GM12878 (cell line): Measurements from ENCODE around the gene PLA2G4C. TPM values are rescaled to one million over a fixed set of nuclear protein-coding genes. Genes with fewer than 3 reads are reported as not detected.

Experiments used
- ATAC-seq: fragments of 200-7000 bp; cut with Tn5 transposase; 3 replicates; pipeline ENCODE4 v1.9.1; 2020; ENCODE audit warnings: mild to moderate bottlenecking, moderate library complexity
- BruUV-seq: library from RNA; stranded (reverse); fragments of 400-500 nt; replicated peaks from 2 replicates; lab custom pipeline; 2021; lab: Mats Ljungman, UMichigan
- CTCF ChIA-PET: fragments of 300-600 bp; sonication (Branson Sonifier 250); formaldehyde crosslinking; extraction: SDS; loops from one replicate; lab custom pipeline; 2021; ENCODE audit warnings: inconsistent platforms; lab: Yijun Ruan, JAX
- POLR2A ChIA-PET: fragments of 350-600 bp; formaldehyde crosslinking; extraction: SDS; loops from one replicate; lab custom pipeline; 2021; ENCODE audit warnings: inconsistent platforms; lab: Charles Lee
- RAD21 ChIA-PET: fragments of 300-600 bp; sonication (Branson Sonifier 250); formaldehyde crosslinking; loops from one replicate; lab custom pipeline; 2023; ENCODE audit warnings: antibody characterized with exemption; ENCODE audit not compliant: unreplicated experiment; lab: Charles Lee
- SMC1A ChIA-PET: fragments of 300-600 bp; sonication (Branson Sonifier 250); formaldehyde crosslinking; loops from one replicate; lab custom pipeline; 2023; ENCODE audit not compliant: unreplicated experiment, uncharacterized antibody; lab: Charles Lee
- DNase-seq: peaks from one replicate; pipeline ENCODE4 v3.0.0-alpha.2; 2011; ENCODE audit warnings: low read depth, low spot score
- FAIRE-seq: peaks from 3 replicates; lab custom pipeline; 2011; peaks lifted over from hg19 to GRCh38; lab: Jason Lieb, UNC
- H2AFZ ChIP-seq: 2 replicates; pipeline ENCODE4 v1.6.0; 2011; ENCODE audit warnings: low read depth, low read length, control low read depth; ENCODE audit not compliant: control insufficient read depth
- H3K27ac ChIP-seq: 2 replicates; pipeline ENCODE4 v1.5.1; 2011; ENCODE audit warnings: control low read depth; ENCODE audit not compliant: control insufficient read depth, insufficient read depth
- H3K27me3 ChIP-seq, 2 experiments: replicated peaks in 1 of 2; 2 replicates each; pipeline versions ENCODE4 v1.6.0 to v1.6.1; 2011; ENCODE audit warnings: low read length in 1 of 2; ENCODE audit not compliant: control insufficient read depth in 2 of 2, insufficient read depth in 2 of 2
- H3K36me3 ChIP-seq, 2 experiments: 2 replicates each; pipeline ENCODE4 v1.5.1; 2011; ENCODE audit warnings: low read length in 1 of 2; ENCODE audit not compliant: control insufficient read depth in 2 of 2, insufficient read depth in 2 of 2
- H3K4me1 ChIP-seq: 2 replicates; pipeline ENCODE4 v1.6.1; 2011; ENCODE audit warnings: mild to moderate bottlenecking, low read length, moderate library complexity, mixed read lengths; ENCODE audit not compliant: control insufficient read depth, insufficient read depth
- H3K4me2 ChIP-seq: 2 replicates; pipeline ENCODE4 v1.6.0; 2011; ENCODE audit warnings: control low read depth; ENCODE audit not compliant: control insufficient read depth, insufficient read depth
- H3K4me3 ChIP-seq: fragments of 200-600 bp; sonication (generic); 2 replicates; pipeline ENCODE4 v1.5.1; 2016
- H3K79me2 ChIP-seq: 2 replicates; pipeline ENCODE4 v1.6.0; 2011; ENCODE audit warnings: low read length; ENCODE audit not compliant: control insufficient read depth, insufficient read depth
- H3K9ac ChIP-seq: 2 replicates; pipeline ENCODE4 v1.8.0; 2011; ENCODE audit warnings: low read length, control low read depth, mixed read lengths; ENCODE audit not compliant: control insufficient read depth, insufficient read depth
- H3K9me3 ChIP-seq: replicated peaks from 3 replicates; pipeline ENCODE4 v1.5.1; 2011; ENCODE audit warnings: mild to moderate bottlenecking, low read length; ENCODE audit not compliant: control insufficient read depth, insufficient read depth
- H4K20me1 ChIP-seq: 2 replicates; pipeline ENCODE4 v1.6.0; 2011; ENCODE audit not compliant: control insufficient read depth, insufficient read depth
- ASH2L ChIP-seq: fragments of 300-600, 200-600 bp; sonication (generic); IDR thresholded peaks from 2 replicates; pipeline ENCODE4 v1.6.1; 2017; ENCODE audit warnings: low read depth, mild to moderate bottlenecking, borderline replicate concordance
- FOS ChIP-seq: IDR thresholded peaks from 3 replicates; pipeline ENCODE4 v1.6.1; 2011; ENCODE audit warnings: borderline replicate concordance; ENCODE audit not compliant: insufficient read length; ENCODE audit errors: extremely low read depth
- JUNB ChIP-seq: IDR thresholded peaks from 2 replicates; pipeline ENCODE4 v1.6.1; 2016; ENCODE audit warnings: antibody characterized with exemption, mild to moderate bottlenecking
- KAT2A ChIP-seq: conservative IDR thresholded peaks from 2 replicates; pipeline ENCODE4 v1.6.1; 2011; ENCODE audit warnings: low read depth, low read length; ENCODE audit not compliant: control insufficient read depth
- KLF5 ChIP-seq: fragments of 450-650 bp; IDR thresholded peaks from 2 replicates; pipeline ENCODE4 v1.6.1; 2014; ENCODE audit warnings: mild to moderate bottlenecking; ENCODE audit not compliant: partially characterized antibody
- YBX1 ChIP-seq: fragments of 450-650 bp; IDR thresholded peaks from 2 replicates; pipeline ENCODE4 v1.6.1; 2016; ENCODE audit warnings: antibody characterized with exemption
- ZSCAN29 ChIP-seq: fragments of 450-650 bp; IDR thresholded peaks from 2 replicates; pipeline ENCODE4 v1.6.1; 2017; ENCODE audit warnings: mild to moderate bottlenecking, moderate library complexity
- WGBS: methylation state at CpG from one replicate; pipeline ENCODE4 v1.1.6; 2016; ENCODE audit warnings: low lambda C conversion rate; ENCODE audit not compliant: insufficient replicate concordance, insufficient coverage; ENCODE audit errors: missing lambda C conversion rate; 5-methylcytosine and 5-hydroxymethylcytosine counted together
- in situ Hi-C: fragments of 300-500 bp; cut with MboI; formaldehyde crosslinking; loops from 9 replicates; pipeline ENCODE4 v1.14.3; 2018; ENCODE audit warnings: mixed read lengths
- intact Hi-C: fragments of 100-400 bp; cut with micrococcal nuclease; formaldehyde crosslinking; loops from one replicate; pipeline ENCODE4 v1.14.2; 2022; ENCODE audit not compliant: unreplicated experiment
- polyA plus RNA-seq, 11 experiments: library from polyadenylated mRNA; depleted of rRNA in 4 of 11; unstranded in 6 of 11; stranded (reverse) in 5 of 11; fragments of >200 nt; fragmentation: Nextera tagmentation in 4 of 11; fragmentation: Illumina TruSeq in 1 of 11; extraction: Ambion mirVana in 4 of 11; extraction: Trizol in 1 of 11; gene quantifications; 1 replicate in 1 of 11; 2 replicates in 10 of 11; pipeline versions ENCODE4 v1.2.1 to v1.2.3, GENCODE V29; 2011 to 2016; ENCODE audit warnings: inconsistent platforms in 2 of 11, missing spikeins in 2 of 11, low read depth in 1 of 11
- total RNA-seq, 4 experiments: library from RNA; depleted of rRNA in 3 of 4; stranded (reverse); fragments of >200 nt in 3 of 4; fragmentation: Illumina TruSeq in 1 of 4; extraction: Trizol in 1 of 4; gene quantifications; 2 replicates each; pipeline versions ENCODE4 v1.2.1 to v1.2.3, GENCODE V29; 2013 to 2021
- TF ChIP-seq, protein P1 (sequence below): fragments of 450-650 bp; IDR thresholded peaks from 2 replicates; pipeline ENCODE4 v1.6.1; 2017; ENCODE audit warnings: borderline replicate concordance
- TF ChIP-seq, protein P2 (sequence below): fragments of 450-650 bp; IDR thresholded peaks from 2 replicates; pipeline ENCODE4 v1.6.1; 2016; ENCODE audit warnings: mild to moderate bottlenecking, moderate library complexity, borderline replicate concordance
- TF ChIP-seq, protein P3 (sequence below): IDR thresholded peaks from 2 replicates; pipeline ENCODE4 v1.6.1; 2012; ENCODE audit warnings: low read depth, low read length, improper control_type of control experiment

Gene PLA2G4C
- total and polyA plus RNA-seq, 10 of the 15 experiments (the other 5 are each of a cell fraction or from before 2014, with no cell fraction given), result 0.53 to 3.6 (median 1.1) TPM

DNA sequence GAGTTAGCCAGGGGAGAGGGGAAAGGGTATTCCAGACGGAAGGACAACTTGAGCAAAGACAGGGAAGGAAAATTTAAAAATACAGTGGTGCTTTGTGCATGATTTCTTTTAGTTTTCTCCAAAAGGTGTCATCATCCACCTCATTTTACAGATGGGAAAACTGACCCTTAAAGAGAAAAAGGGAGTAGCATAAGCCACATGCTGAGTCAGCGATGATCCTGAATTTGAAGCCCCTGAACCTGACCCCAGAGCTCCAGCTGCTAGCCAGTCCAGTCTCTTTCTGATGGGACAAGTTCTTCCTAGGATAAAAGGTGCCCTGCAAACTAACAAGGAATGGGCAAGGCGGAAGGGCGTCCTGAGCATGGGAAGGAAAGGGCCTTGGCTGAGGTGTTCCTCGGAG lies 77.0 kb downstream of the PLA2G4C start:
- no peak overlapping the region for H3K4me3 ChIP-seq
- H3K9me3 ChIP-seq, result peaks cover 1% of the 10 kb centered on the region; the same call in 2 of the 3 replicates
- H3K27me3 ChIP-seq, result no peaks in the 10 kb centered on the region
- BruUV-seq, result no TSS peak
- 23% methylated on average over 5 of the region's 5 CpGs for WGBS
- TF ChIP-seq JUNB, result no peak
- TF ChIP-seq ASH2L, result no peak
- no peak for TF ChIP-seq KLF5
- TF ChIP-seq, protein P1, sequence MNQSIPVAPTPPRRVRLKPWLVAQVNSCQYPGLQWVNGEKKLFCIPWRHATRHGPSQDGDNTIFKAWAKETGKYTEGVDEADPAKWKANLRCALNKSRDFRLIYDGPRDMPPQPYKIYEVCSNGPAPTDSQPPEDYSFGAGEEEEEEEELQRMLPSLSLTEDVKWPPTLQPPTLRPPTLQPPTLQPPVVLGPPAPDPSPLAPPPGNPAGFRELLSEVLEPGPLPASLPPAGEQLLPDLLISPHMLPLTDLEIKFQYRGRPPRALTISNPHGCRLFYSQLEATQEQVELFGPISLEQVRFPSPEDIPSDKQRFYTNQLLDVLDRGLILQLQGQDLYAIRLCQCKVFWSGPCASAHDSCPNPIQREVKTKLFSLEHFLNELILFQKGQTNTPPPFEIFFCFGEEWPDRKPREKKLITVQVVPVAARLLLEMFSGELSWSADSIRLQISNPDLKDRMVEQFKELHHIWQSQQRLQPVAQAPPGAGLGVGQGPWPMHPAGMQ, result no peak
- no peak for TF ChIP-seq KAT2A
- TF ChIP-seq ZSCAN29, result no peak
- TF ChIP-seq YBX1, result no peak
- TF ChIP-seq, protein P2, sequence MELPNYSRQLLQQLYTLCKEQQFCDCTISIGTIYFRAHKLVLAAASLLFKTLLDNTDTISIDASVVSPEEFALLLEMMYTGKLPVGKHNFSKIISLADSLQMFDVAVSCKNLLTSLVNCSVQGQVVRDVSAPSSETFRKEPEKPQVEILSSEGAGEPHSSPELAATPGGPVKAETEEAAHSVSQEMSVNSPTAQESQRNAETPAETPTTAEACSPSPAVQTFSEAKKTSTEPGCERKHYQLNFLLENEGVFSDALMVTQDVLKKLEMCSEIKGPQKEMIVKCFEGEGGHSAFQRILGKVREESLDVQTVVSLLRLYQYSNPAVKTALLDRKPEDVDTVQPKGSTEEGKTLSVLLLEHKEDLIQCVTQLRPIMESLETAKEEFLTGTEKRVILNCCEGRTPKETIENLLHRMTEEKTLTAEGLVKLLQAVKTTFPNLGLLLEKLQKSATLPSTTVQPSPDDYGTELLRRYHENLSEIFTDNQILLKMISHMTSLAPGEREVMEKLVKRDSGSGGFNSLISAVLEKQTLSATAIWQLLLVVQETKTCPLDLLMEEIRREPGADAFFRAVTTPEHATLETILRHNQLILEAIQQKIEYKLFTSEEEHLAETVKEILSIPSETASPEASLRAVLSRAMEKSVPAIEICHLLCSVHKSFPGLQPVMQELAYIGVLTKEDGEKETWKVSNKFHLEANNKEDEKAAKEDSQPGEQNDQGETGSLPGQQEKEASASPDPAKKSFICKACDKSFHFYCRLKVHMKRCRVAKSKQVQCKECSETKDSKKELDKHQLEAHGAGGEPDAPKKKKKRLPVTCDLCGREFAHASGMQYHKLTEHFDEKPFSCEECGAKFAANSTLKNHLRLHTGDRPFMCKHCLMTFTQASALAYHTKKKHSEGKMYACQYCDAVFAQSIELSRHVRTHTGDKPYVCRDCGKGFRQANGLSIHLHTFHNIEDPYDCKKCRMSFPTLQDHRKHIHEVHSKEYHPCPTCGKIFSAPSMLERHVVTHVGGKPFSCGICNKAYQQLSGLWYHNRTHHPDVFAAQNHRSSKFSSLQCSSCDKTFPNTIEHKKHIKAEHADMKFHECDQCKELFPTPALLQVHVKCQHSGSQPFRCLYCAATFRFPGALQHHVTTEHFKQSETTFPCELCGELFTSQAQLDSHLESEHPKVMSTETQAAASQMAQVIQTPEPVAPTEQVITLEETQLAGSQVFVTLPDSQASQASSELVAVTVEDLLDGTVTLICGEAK, result no peak
- no peak for TF ChIP-seq FOS
- TF ChIP-seq, protein P3, sequence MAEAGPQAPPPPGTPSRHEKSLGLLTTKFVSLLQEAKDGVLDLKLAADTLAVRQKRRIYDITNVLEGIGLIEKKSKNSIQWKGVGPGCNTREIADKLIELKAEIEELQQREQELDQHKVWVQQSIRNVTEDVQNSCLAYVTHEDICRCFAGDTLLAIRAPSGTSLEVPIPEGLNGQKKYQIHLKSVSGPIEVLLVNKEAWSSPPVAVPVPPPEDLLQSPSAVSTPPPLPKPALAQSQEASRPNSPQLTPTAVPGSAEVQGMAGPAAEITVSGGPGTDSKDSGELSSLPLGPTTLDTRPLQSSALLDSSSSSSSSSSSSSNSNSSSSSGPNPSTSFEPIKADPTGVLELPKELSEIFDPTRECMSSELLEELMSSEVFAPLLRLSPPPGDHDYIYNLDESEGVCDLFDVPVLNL, result no peak
- H4K20me1 ChIP-seq, result no peaks in the 10 kb centered on the region
- no peaks in the 10 kb centered on the region for H3K79me2 ChIP-seq
- H2AFZ ChIP-seq, result no peak overlapping the region
- ChIA-PET RAD21 (no interaction called here), POLR2A (no interaction called here), CTCF (no interaction called here), SMC1A (interaction anchor here (1.9 kb wide), 1 partner anchor 74 kb away, joined by 4 read pairs; no protein-coding TSS in a partner anchor)
- intact Hi-C loops (no loop called here), in situ Hi-C loops (no loop called here)
- no peaks in the 10 kb centered on the region for H3K36me3 ChIP-seq
- FAIRE-seq (no peak), DNase-seq (no peak), ATAC-seq (no peak)
- H3K4me2 ChIP-seq, result no peak overlapping the region
- H3K4me1 ChIP-seq, result no peaks in the 10 kb centered on the region
- no peak overlapping the region for H3K9ac ChIP-seq
- H3K27ac ChIP-seq, result no peak overlapping the region
